HL-60 (cell line): Measurements from ENCODE around the gene MAMDC2.

Source experiments
- DNase-seq, 2 experiments: peaks; one replicate each; pipeline ENCODE4 v3.0.0-alpha.2; 2010 to 2020; ENCODE audit warnings: low read depth in 1 of 2, low spot score in 1 of 2
- H3K27ac ChIP-seq: fragments of 250-450 bp; sonication (Bioruptor Pico); replicated peaks from 2 replicates; pipeline ENCODE4 v1.5.1; 2020; ENCODE audit warnings: mild to moderate bottlenecking, moderate library complexity
- H3K27me3 ChIP-seq: fragments of 250-450 bp; sonication (Bioruptor Pico); 2 replicates; pipeline ENCODE4 v1.5.1; 2021; ENCODE audit warnings: mild to moderate bottlenecking, moderate library complexity; ENCODE audit not compliant: insufficient read depth, poor library complexity, severe bottlenecking
- H3K4me3 ChIP-seq: replicated peaks from 2 replicates; pipeline ENCODE4 v1.5.1; 2011; ENCODE audit warnings: mild to moderate bottlenecking, control low read depth, low read length; ENCODE audit not compliant: insufficient read depth
- CTCF ChIP-seq: IDR thresholded peaks from one replicate; pipeline ENCODE4 v1.5.1; 2011; ENCODE audit warnings: low read length, control low read depth, inconsistent platforms; ENCODE audit not compliant: insufficient read depth
- GABPA ChIP-seq: IDR thresholded peaks from 2 replicates; pipeline ENCODE4 v1.6.1; 2012; ENCODE audit warnings: low read depth
- POLR2AphosphoS5 ChIP-seq: IDR thresholded peaks from 2 replicates; pipeline ENCODE4 v1.6.1; 2012; ENCODE audit warnings: low read depth
- REST ChIP-seq: IDR thresholded peaks from 2 replicates; pipeline ENCODE4 v1.6.1; 2012; ENCODE audit warnings: low read depth; ENCODE audit not compliant: insufficient replicate concordance
- SPI1 ChIP-seq: IDR thresholded peaks from 2 replicates; pipeline ENCODE4 v1.6.1; 2012; ENCODE audit warnings: low read depth, mild to moderate bottlenecking, borderline replicate concordance

MAMDC2 gene

GRCh38 chr9:70006306-70006705 is 37.3 kb upstream of the MAMDC2 start:
- peaks cover 3% of the 10 kb centered on the region for H3K27me3 ChIP-seq
- no peak for DNase-seq
- no peak overlapping the region for H3K27ac ChIP-seq
- H3K4me3 ChIP-seq, result no peak overlapping the region
- TF ChIP-seq CTCF (no peak), REST (no peak), POLR2AphosphoS5 (no peak)

GRCh38 chr9:70007831-70008230 is 35.8 kb upstream of the MAMDC2 start:
- Histone ChIP-seq H3K27ac (no peak overlapping the region), H3K27me3 (peaks cover 3% of the 10 kb centered on the region), H3K4me3 (no peak overlapping the region)
- TF ChIP-seq REST (no peak), POLR2AphosphoS5 (no peak), SPI1 (no peak), GABPA (no peak), CTCF (no peak)
- DNase-seq, result no peak

GRCh38 chr9:70010015-70010414 is 33.6 kb upstream of the MAMDC2 start:
- no peak for DNase-seq
- Histone ChIP-seq H3K4me3 (no peak overlapping the region), H3K27me3 (peaks cover 3% of the 10 kb centered on the region), H3K27ac (no peak overlapping the region)
- TF ChIP-seq REST (no peak), GABPA (no peak)

- H3K4me3 ChIP-seq, result no peak overlapping the region
- H3K27me3 ChIP-seq, result peaks cover 3% of the 10 kb centered on the region
- no peak overlapping the region for H3K27ac ChIP-seq
- DNase-seq, result no peak
- TF ChIP-seq SPI1 (no peak), CTCF (no peak), POLR2AphosphoS5 (no peak), GABPA (no peak), REST (no peak)
Observed at GRCh38 chr9:70011366-70011765, 32.3 kb upstream of the MAMDC2 start.
